ENCODE results near the gene ENC1. TPM values are rescaled to one million over a fixed set of nuclear protein-coding genes. Genes with fewer than 3 reads are reported as not detected.

ENC1 gene
- total RNA-seq, 1 donor from 2014 or later, result 363 TPM

GRCh38 chr5:74649421-74649973 is 9.0 kb upstream of the ENC1 start:
- Mint-ChIP-seq H3K27me3 (ENCODE audit: low read depth, unreplicated experiment) (no peaks in the 10 kb centered on the region), H3K9me3 (ENCODE audit: unreplicated experiment) (peaks cover 3% of the 10 kb centered on the region), H3K4me1 (ENCODE audit: low read depth, unreplicated experiment) (peaks cover 24% of the 10 kb centered on the region), H3K4me3 (ENCODE audit: unreplicated experiment) (no peak overlapping the region), H3K36me3 (ENCODE audit: low read depth, unreplicated experiment) (no peaks in the 10 kb centered on the region), H3K27ac (ENCODE audit: unreplicated experiment) (peak overlapping the region; percentile 43)
- Histone ChIP-seq H3K4me2 (ENCODE audit: low read length) (peak overlapping the region; percentile 71), H3K27ac (ENCODE audit: low read depth, low read length) (no peak overlapping the region), H3K9me3 (ENCODE audit: insufficient read depth, low read depth, low read length) (no peaks in the 10 kb centered on the region), H2AFZ (ENCODE audit: low read depth, low read length) (no peak overlapping the region), H3K4me3 (ENCODE audit: insufficient read depth, low read depth, low read length) (no peak overlapping the region), H3K9ac (ENCODE audit: low read length) (no peak overlapping the region), H3K4me1 (ENCODE audit: insufficient read depth, low read length) (peaks cover 12% of the 10 kb centered on the region), H3K79me2 (ENCODE audit: insufficient read depth, low read length) (no peaks in the 10 kb centered on the region), H3K36me3 (ENCODE audit: insufficient read depth, low read length) (no peaks in the 10 kb centered on the region), H3K27me3 (ENCODE audit: insufficient read depth, low read length) (no peaks in the 10 kb centered on the region), H4K20me1 (ENCODE audit: insufficient read depth, low read length) (no peaks in the 10 kb centered on the region)
- FAIRE-seq (peak; percentile 64), DNase-seq (ENCODE audit: low read depth) (peak; percentile 64)
- TF ChIP-seq CTCF (IDR thresholded peaks at IDR 0.05; ENCODE audit: insufficient read depth, low read depth, low read length) (no peak), EZH2 (IDR thresholded peaks at IDR 0.05; ENCODE audit: insufficient read depth, low read length) (no peak)

- Mint-ChIP-seq H3K27ac (ENCODE audit: unreplicated experiment) (no peak overlapping the region), H3K4me1 (ENCODE audit: low read depth, unreplicated experiment) (peaks cover 26% of the 10 kb centered on the region), H3K36me3 (ENCODE audit: low read depth, unreplicated experiment) (no peaks in the 10 kb centered on the region), H3K27me3 (ENCODE audit: low read depth, unreplicated experiment) (no peaks in the 10 kb centered on the region), H3K9me3 (ENCODE audit: unreplicated experiment) (peaks cover 3% of the 10 kb centered on the region), H3K4me3 (ENCODE audit: unreplicated experiment) (no peak overlapping the region)
- Histone ChIP-seq H3K4me3 (ENCODE audit: insufficient read depth, low read depth, low read length) (no peak overlapping the region), H3K4me2 (ENCODE audit: low read length) (peak overlapping the region; percentile 71), H3K27me3 (ENCODE audit: insufficient read depth, low read length) (no peaks in the 10 kb centered on the region), H3K36me3 (ENCODE audit: insufficient read depth, low read length) (no peaks in the 10 kb centered on the region), H3K9ac (ENCODE audit: low read length) (no peak overlapping the region), H3K4me1 (ENCODE audit: insufficient read depth, low read length) (peaks cover 13% of the 10 kb centered on the region), H4K20me1 (ENCODE audit: insufficient read depth, low read length) (no peaks in the 10 kb centered on the region), H3K79me2 (ENCODE audit: insufficient read depth, low read length) (no peaks in the 10 kb centered on the region), H3K27ac (ENCODE audit: low read depth, low read length) (no peak overlapping the region), H2AFZ (ENCODE audit: low read depth, low read length) (peak overlapping the region; percentile 73), H3K9me3 (ENCODE audit: insufficient read depth, low read depth, low read length) (peaks cover 2% of the 10 kb centered on the region)
- TF ChIP-seq CTCF (IDR thresholded peaks at IDR 0.05; ENCODE audit: insufficient read depth, low read depth, low read length) (peak; percentile 89), EZH2 (IDR thresholded peaks at IDR 0.05; ENCODE audit: insufficient read depth, low read length) (no peak)
- peak; percentile 77 for FAIRE-seq
- DNase-seq (ENCODE audit: low read depth), result peak; percentile 56
These were observed 8.3 kb upstream of the ENC1 start for GRCh38 chr5:74648835-74649293.

- no peaks in the 10 kb centered on the region for H3K36me3 ChIP-seq (ENCODE audit: insufficient read depth, low read length)
- H3K79me2 ChIP-seq (ENCODE audit: insufficient read depth, low read length), result no peaks in the 10 kb centered on the region
- no peaks in the 10 kb centered on the region for H3K27me3 Mint-ChIP-seq (ENCODE audit: low read depth, unreplicated experiment)
- H3K4me3 ChIP-seq (ENCODE audit: insufficient read depth, low read depth, low read length), result no peak overlapping the region
- peak overlapping the region; percentile 64 for H3K27ac Mint-ChIP-seq (ENCODE audit: unreplicated experiment)
- H3K9me3 Mint-ChIP-seq (ENCODE audit: unreplicated experiment), result peaks cover 3% of the 10 kb centered on the region
- H2AFZ ChIP-seq (ENCODE audit: low read depth, low read length), result peak overlapping the region; percentile 37
- H3K9ac ChIP-seq (ENCODE audit: low read length), result no peak overlapping the region
- H3K36me3 Mint-ChIP-seq (ENCODE audit: low read depth, unreplicated experiment), result no peaks in the 10 kb centered on the region
- no peak for TF ChIP-seq EZH2 (IDR thresholded peaks at IDR 0.05; ENCODE audit: insufficient read depth, low read length)
- no peak for TF ChIP-seq CTCF (IDR thresholded peaks at IDR 0.05; ENCODE audit: insufficient read depth, low read depth, low read length)
- H3K27me3 ChIP-seq (ENCODE audit: insufficient read depth, low read length), result no peaks in the 10 kb centered on the region
- DNase-seq (ENCODE audit: low read depth) (no peak), FAIRE-seq (no peak)
- no peak overlapping the region for H3K4me2 ChIP-seq (ENCODE audit: low read length)
- H3K4me3 Mint-ChIP-seq (ENCODE audit: unreplicated experiment), result no peak overlapping the region
- no peak overlapping the region for H3K27ac ChIP-seq (ENCODE audit: low read depth, low read length)
- H3K9me3 ChIP-seq (ENCODE audit: insufficient read depth, low read depth, low read length), result peaks cover 2% of the 10 kb centered on the region
- no peaks in the 10 kb centered on the region for H4K20me1 ChIP-seq (ENCODE audit: insufficient read depth, low read length)
- H3K4me1 ChIP-seq (ENCODE audit: insufficient read depth, low read length), result peaks cover 31% of the 10 kb centered on the region
- H3K4me1 Mint-ChIP-seq (ENCODE audit: low read depth, unreplicated experiment), result peaks cover 43% of the 10 kb centered on the region
These were observed 6.6 kb upstream of the ENC1 start for GRCh38 chr5:74647096-74647495.
